Measurements from ENCODE around the gene MDM4. TPM values are rescaled to one million over a fixed set of nuclear protein-coding genes. Genes with fewer than 3 reads are reported as not detected.

Gene MDM4
- total RNA-seq, 1 experiment from 2014 or later: 42.1 TPM

GRCh38 chr1:204581759-204582158 is 65.6 kb downstream of the MDM4 start:
- Histone ChIP-seq H3K4me1 (ENCODE audit: control insufficient read depth, insufficient read depth, low read length) (no peaks in the 10 kb centered on the region), H3K9me3 (ENCODE audit: control insufficient read depth, insufficient read depth, low read depth, low read length) (no peaks in the 10 kb centered on the region), H3K4me3 (ENCODE audit: low read depth in 2 of 2, low read length in 2 of 2) (no peak overlapping the region), H3K27me3 (ENCODE audit: control insufficient read depth, insufficient read depth, low read length) (no peaks in the 10 kb centered on the region), H3K36me3 (ENCODE audit: control insufficient read depth, insufficient read depth, low read length) (no peaks in the 10 kb centered on the region), H3K27ac (ENCODE audit: low read length) (no peak overlapping the region)
- in situ Hi-C loops (cut with HindIII; ENCODE audit: low pct_unique_long_range_greater_than_20kb, low sequenced_read_pairs): no loop called here
- DNase-seq (ENCODE audit: low read depth, low spot score): no peak
- intact Hi-C loops (cut with micrococcal nuclease; ENCODE audit: unreplicated experiment): no loop called here
- no peak for ATAC-seq
- BruUV-seq (replicated peaks): no TSS peak
- TF ChIP-seq SIN3A (IDR thresholded peaks at IDR 0.05; ENCODE audit: borderline replicate concordance, insufficient read depth, low read depth, low read length) (no peak), CTCF (IDR thresholded peaks at IDR 0.05) (no peak), POLR2AphosphoS5 (IDR thresholded peaks at IDR 0.05; ENCODE audit: low read depth, low read length) (no peak), TCF7L2 (IDR thresholded peaks at IDR 0.05; ENCODE audit: low read depth, low read length) (no peak), REST (IDR thresholded peaks at IDR 0.05; ENCODE audit: insufficient read depth in 1 of 2, low read depth in 2 of 2, low read length in 1 of 2) (no peak)
- ChIA-PET POLR2A (interaction anchor here (0.6 kb wide), 1 partner anchor 1030 kb away, joined by 4 read pairs; no protein-coding TSS in a partner anchor), CTCF (interaction anchor here (0.7 to 1.3 kb wide), 2 partner anchors 166 to 207 kb away, joined by 4 to 5 read pairs; no protein-coding TSS in a partner anchor)

GRCh38 chr1:204583909-204584632 is 67.9 kb downstream of the MDM4 start:
- no peaks in the 10 kb centered on the region for H3K4me1 ChIP-seq (ENCODE audit: control insufficient read depth, insufficient read depth, low read length)
- no TSS peak for BruUV-seq (replicated peaks)
- in situ Hi-C loops (cut with HindIII; ENCODE audit: low pct_unique_long_range_greater_than_20kb, low sequenced_read_pairs): no loop called here
- ATAC-seq (no peak), DNase-seq (ENCODE audit: low read depth, low spot score) (no peak)
- no peaks in the 10 kb centered on the region for H3K9me3 ChIP-seq (ENCODE audit: control insufficient read depth, insufficient read depth, low read depth, low read length)
- no peaks in the 10 kb centered on the region for H3K36me3 ChIP-seq (ENCODE audit: control insufficient read depth, insufficient read depth, low read length)
- H3K4me3 ChIP-seq (ENCODE audit: low read depth in 2 of 2, low read length in 2 of 2): no peak overlapping the region
- intact Hi-C loops (cut with micrococcal nuclease; ENCODE audit: unreplicated experiment): no loop called here
- ChIA-PET POLR2A (no interaction called here), CTCF (no interaction called here)
- H3K27me3 ChIP-seq (ENCODE audit: control insufficient read depth, insufficient read depth, low read length): no peaks in the 10 kb centered on the region
- TF ChIP-seq POLR2AphosphoS5 (IDR thresholded peaks at IDR 0.05; ENCODE audit: low read depth, low read length) (no peak), REST (IDR thresholded peaks at IDR 0.05; ENCODE audit: insufficient read depth in 1 of 2, low read depth in 2 of 2, low read length in 1 of 2) (no peak), SIN3A (IDR thresholded peaks at IDR 0.05; ENCODE audit: borderline replicate concordance, insufficient read depth, low read depth, low read length) (no peak), CTCF (IDR thresholded peaks at IDR 0.05) (no peak), TCF7L2 (IDR thresholded peaks at IDR 0.05; ENCODE audit: low read depth, low read length) (no peak)
- H3K27ac ChIP-seq (ENCODE audit: low read length): no peak overlapping the region
